CD14-positive monocyte (primary cell): ENCODE measurements around the gene CD93. TPM values are rescaled to one million over a fixed set of nuclear protein-coding genes. Genes with fewer than 3 reads are reported as not detected.
A peak's percentile ranks its signal among the peaks of the same experiment; 100 is the strongest.

Source experiments
- DNase-seq, 3 donors: peaks; one replicate each; pipeline ENCODE4 v3.0.0-alpha.2; 2011 to 2022
- H2AFZ ChIP-seq: 2 replicates; pipeline ENCODE4 v1.6.0; 2012; ENCODE audit warnings: mild to moderate bottlenecking, low read depth, low read length, inconsistent platforms; ENCODE audit not compliant: insufficient read depth, poor library complexity, severe bottlenecking
- H3K27ac ChIP-seq, 2 donors: 1 replicate in 1 of 2; 2 replicates in 1 of 2; pipeline ENCODE4 v1.5.1; 2012 to 2013; ENCODE audit warnings: low read length in 2 of 2, control low read depth in 1 of 2, inconsistent platforms in 1 of 2, low read depth in 1 of 2, mild to moderate bottlenecking in 1 of 2
- H3K27me3 ChIP-seq, 2 donors: one replicate each; pipeline versions ENCODE4 v1.6.0 to v1.6.1; 2011 to 2013; ENCODE audit warnings: low read length in 2 of 2; ENCODE audit not compliant: control insufficient read depth in 2 of 2, insufficient read depth in 2 of 2
- H3K36me3 ChIP-seq, 2 donors: replicated peaks in 1 of 2; 1 replicate in 1 of 2; 2 replicates in 1 of 2; pipeline versions ENCODE4 v1.5.1 to v1.6.1; 2012 to 2013; ENCODE audit warnings: low read length in 2 of 2, control low read depth in 1 of 2, inconsistent platforms in 1 of 2, mild to moderate bottlenecking in 1 of 2; ENCODE audit not compliant: insufficient read depth in 2 of 2, control insufficient read depth in 1 of 2
- H3K4me1 ChIP-seq, 2 donors: 1 replicate in 1 of 2; 2 replicates in 1 of 2; pipeline versions ENCODE4 v1.5.1 to v1.6.1; 2012 to 2013; ENCODE audit warnings: low read length in 2 of 2, control low read depth in 1 of 2, inconsistent platforms in 1 of 2, mild to moderate bottlenecking in 1 of 2, moderate library complexity in 1 of 2; ENCODE audit not compliant: insufficient read depth in 2 of 2, control insufficient read depth in 1 of 2
- H3K4me2 ChIP-seq: replicated peaks from 2 replicates; pipeline ENCODE3; 2012; ENCODE audit warnings: low read length, moderate library complexity, mild to moderate bottlenecking; ENCODE audit not compliant: poor library complexity, severe bottlenecking; ENCODE audit errors: extremely low read depth
- H3K4me3 ChIP-seq, 3 experiments: fragments of 200-600 bp in 1 of 3; sonication (generic) in 1 of 3; replicated peaks in 1 of 3; 1 replicate in 2 of 3; 2 replicates in 1 of 3; pipeline ENCODE4 v1.5.1; 2011 to 2013; ENCODE audit warnings: low read length in 3 of 3, mild to moderate bottlenecking in 3 of 3, control low read depth in 2 of 3, low read depth in 2 of 3, inconsistent platforms in 1 of 3, moderate library complexity in 1 of 3
- H3K79me2 ChIP-seq: 2 replicates; pipeline ENCODE4 v1.6.0; 2012; ENCODE audit warnings: mild to moderate bottlenecking, control low read depth, inconsistent platforms, low read length, moderate library complexity; ENCODE audit not compliant: insufficient read depth
- H3K9ac ChIP-seq: 2 replicates; pipeline ENCODE4 v1.6.0; 2017; ENCODE audit warnings: low read length, mild to moderate bottlenecking; ENCODE audit not compliant: insufficient read depth, poor library complexity, severe bottlenecking
- H3K9me3 ChIP-seq, 2 donors: replicated peaks in 1 of 2; 1 replicate in 1 of 2; 2 replicates in 1 of 2; pipeline versions ENCODE4 v1.5.1 to v1.6.1; 2012 to 2013; ENCODE audit warnings: low read length in 2 of 2, control low read depth in 1 of 2; ENCODE audit not compliant: control insufficient read depth in 1 of 2, insufficient read depth in 1 of 2
- H4K20me1 ChIP-seq: 2 replicates; pipeline ENCODE4 v1.6.0; 2012; ENCODE audit warnings: mild to moderate bottlenecking, low read length, control low read depth, moderate library complexity; ENCODE audit not compliant: insufficient read depth
- H3K27ac Mint-ChIP-seq, 7 donors: one replicate each; pipeline ENCODE4 v1.8.0; 2020; ENCODE audit warnings: mild to moderate bottlenecking in 7 of 7, mixed read lengths in 7 of 7, moderate library complexity in 6 of 7, inconsistent platforms in 2 of 7
- H3K27me3 Mint-ChIP-seq, 3 donors: one replicate each; pipeline ENCODE4 v1.8.0; 2021 to 2022; ENCODE audit warnings: low read depth in 3 of 3, mild to moderate bottlenecking in 3 of 3, mixed read lengths in 3 of 3, moderate library complexity in 3 of 3, inconsistent platforms in 1 of 3
- H3K36me3 Mint-ChIP-seq, 2 donors: one replicate each; pipeline ENCODE4 v1.8.0; 2020; ENCODE audit warnings: mixed read lengths in 2 of 2, inconsistent platforms in 1 of 2, mild to moderate bottlenecking in 1 of 2
- H3K4me1 Mint-ChIP-seq: one replicate; pipeline ENCODE4 v1.8.0; 2020; ENCODE audit warnings: mild to moderate bottlenecking, mixed read lengths
- H3K4me3 Mint-ChIP-seq, 2 donors: one replicate each; pipeline ENCODE4 v1.8.0; 2020; ENCODE audit warnings: mild to moderate bottlenecking in 2 of 2, mixed read lengths in 2 of 2, moderate library complexity in 1 of 2
- H3K9me3 Mint-ChIP-seq, 7 donors: one replicate each; pipeline ENCODE4 v1.8.0; 2020 to 2022; ENCODE audit warnings: mixed read lengths in 7 of 7, mild to moderate bottlenecking in 6 of 7, moderate library complexity in 6 of 7, inconsistent platforms in 2 of 7
- CTCF ChIP-seq: fragments of 200-600 bp; IDR thresholded peaks from one replicate; pipeline ENCODE4 v1.8.0; 2022; ENCODE audit warnings: antibody characterized with exemption, mild to moderate bottlenecking
- WGBS: methylation state at CpG from one replicate; pipeline ENCODE4 v1.1.5; 2013; ENCODE audit warnings: missing lambda C conversion rate; ENCODE audit not compliant: insufficient coverage; 5-methylcytosine and 5-hydroxymethylcytosine counted together
- intact Hi-C, 2 donors: fragments of 100-400 bp; cut with micrococcal nuclease; formaldehyde crosslinking; loops; one replicate each; pipeline versions ENCODE4 v1.15.0 to v1.15.1; 2023
- polyA plus RNA-seq, 3 donors: library from polyadenylated mRNA; depleted of rRNA in 1 of 3; unstranded in 2 of 3; stranded (reverse) in 1 of 3; fragments of 300-500 nt in 2 of 3; fragments of >200 nt in 1 of 3; fragmentation: Illumina TruSeq in 2 of 3; gene quantifications; 1 replicate in 2 of 3; 2 replicates in 1 of 3; pipeline ENCODE4 v1.2.3, GENCODE V29; 2012 to 2021

CD93 gene
- polyA plus RNA-seq, 3 donors: 26.0 to 170 (median 48.9) TPM

GRCh38 chr20:23130622-23131140 is 44.6 kb upstream of the CD93 start:
- Histone ChIP-seq H3K9me3 (no peaks in the 10 kb centered on the region), H4K20me1 (no peaks in the 10 kb centered on the region), H2AFZ (no peak overlapping the region), H3K36me3 (no peaks in the 10 kb centered on the region), H3K4me1 (peaks cover 74 to 85% of the 10 kb centered on the region in 2 donors), H3K27ac (peak overlapping the region in 1 of 2 donors; percentile 100), H3K4me3 (no peak overlapping the region), H3K9ac (no peak overlapping the region), H3K4me2 (no peak overlapping the region), H3K79me2 (no peaks in the 10 kb centered on the region), H3K27me3 (no peaks in the 10 kb centered on the region)
- Mint-ChIP-seq H3K27ac (peak overlapping the region in 4 of 7 donors; percentile 64 to 98 (median 85)), H3K4me3 (no peak overlapping the region), H3K36me3 (peaks cover 0 to 9% of the 10 kb centered on the region in 2 donors), H3K4me1 (peaks cover 81% of the 10 kb centered on the region), H3K27me3 (peaks cover 0 to 3% (median 2%) of the 10 kb centered on the region in 3 donors), H3K9me3 (no peaks in the 10 kb centered on the region)
- peak in 1 of 3 donors; percentile 49 for DNase-seq
- intact Hi-C loops: no loop called here
- no peak for TF ChIP-seq CTCF
- WGBS: 50% methylated on average over 1 of the region's 4 CpGs

- no peak for TF ChIP-seq CTCF
- Histone ChIP-seq H3K27me3 (no peaks in the 10 kb centered on the region), H4K20me1 (no peaks in the 10 kb centered on the region), H3K27ac (peak overlapping the region; percentile 65 to 100), H3K4me2 (no peak overlapping the region), H3K9me3 (no peaks in the 10 kb centered on the region), H2AFZ (no peak overlapping the region), H3K9ac (no peak overlapping the region), H3K4me1 (peaks cover 75 to 85% of the 10 kb centered on the region in 2 donors), H3K36me3 (no peaks in the 10 kb centered on the region), H3K4me3 (no peak overlapping the region), H3K79me2 (no peaks in the 10 kb centered on the region)
- WGBS: 64% methylated on average over 6 of the region's 12 CpGs
- Mint-ChIP-seq H3K36me3 (peaks cover 0 to 9% of the 10 kb centered on the region in 2 donors), H3K27ac (peak overlapping the region; percentile 65 to 99 (median 98)), H3K4me1 (peaks cover 83% of the 10 kb centered on the region), H3K9me3 (no peaks in the 10 kb centered on the region), H3K27me3 (peaks cover 0 to 3% (median 2%) of the 10 kb centered on the region in 3 donors), H3K4me3 (no peak overlapping the region)
- DNase-seq: no peak
- intact Hi-C loops: loop anchor here in 1 of 2 donors (5.0 kb wide), 1 partner anchor 43 kb away; the partner anchor contains the start of gene CD93
Measured at GRCh38 chr20:23129891-23130621, 43.9 kb upstream of the CD93 start.
